NCI-H1092 treated with DMSO at 0.1 percent for 48 hours (cell line): ENCODE results near the gene ZRANB1.

Experiments used
- DNase-seq: peaks from one replicate; lab custom pipeline; 2025; lab: John Stamatoyannopoulos, UW

ZRANB1 gene

DNA sequence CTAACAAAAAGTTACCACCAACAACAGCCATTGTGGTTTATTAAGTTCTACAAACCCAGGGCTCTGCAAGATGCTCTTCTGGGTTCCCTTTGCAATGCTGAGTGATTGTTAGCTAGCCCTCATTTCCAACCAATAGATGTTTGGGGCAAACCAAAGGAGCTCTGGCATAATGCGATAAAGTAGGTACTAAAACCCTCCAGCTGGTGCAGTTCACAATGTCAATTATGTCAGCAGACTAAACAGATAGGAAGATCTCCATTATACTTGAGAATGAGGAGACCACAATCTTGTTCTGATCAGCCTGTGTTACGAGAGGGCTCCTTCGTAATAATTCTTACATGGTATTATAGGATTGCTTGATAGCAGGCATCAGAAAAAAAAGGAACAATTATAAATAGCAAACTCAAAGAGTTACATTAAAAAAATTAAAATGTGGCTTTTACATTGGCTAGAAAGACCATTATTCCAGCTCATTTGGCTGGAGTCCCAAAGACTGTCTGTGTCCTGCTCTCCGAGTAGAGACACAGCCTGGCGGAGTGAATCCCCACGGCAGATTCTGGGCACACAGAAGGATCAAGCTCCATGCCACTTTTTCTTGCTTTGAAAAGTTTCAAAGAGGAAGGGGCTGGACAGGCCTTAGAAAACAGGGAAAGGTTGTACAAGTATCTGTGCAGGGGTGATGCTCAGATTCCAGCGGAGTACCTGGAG is 93.8 kb downstream of the ZRANB1 start:
- DNase-seq: peak; percentile 6

DNA sequence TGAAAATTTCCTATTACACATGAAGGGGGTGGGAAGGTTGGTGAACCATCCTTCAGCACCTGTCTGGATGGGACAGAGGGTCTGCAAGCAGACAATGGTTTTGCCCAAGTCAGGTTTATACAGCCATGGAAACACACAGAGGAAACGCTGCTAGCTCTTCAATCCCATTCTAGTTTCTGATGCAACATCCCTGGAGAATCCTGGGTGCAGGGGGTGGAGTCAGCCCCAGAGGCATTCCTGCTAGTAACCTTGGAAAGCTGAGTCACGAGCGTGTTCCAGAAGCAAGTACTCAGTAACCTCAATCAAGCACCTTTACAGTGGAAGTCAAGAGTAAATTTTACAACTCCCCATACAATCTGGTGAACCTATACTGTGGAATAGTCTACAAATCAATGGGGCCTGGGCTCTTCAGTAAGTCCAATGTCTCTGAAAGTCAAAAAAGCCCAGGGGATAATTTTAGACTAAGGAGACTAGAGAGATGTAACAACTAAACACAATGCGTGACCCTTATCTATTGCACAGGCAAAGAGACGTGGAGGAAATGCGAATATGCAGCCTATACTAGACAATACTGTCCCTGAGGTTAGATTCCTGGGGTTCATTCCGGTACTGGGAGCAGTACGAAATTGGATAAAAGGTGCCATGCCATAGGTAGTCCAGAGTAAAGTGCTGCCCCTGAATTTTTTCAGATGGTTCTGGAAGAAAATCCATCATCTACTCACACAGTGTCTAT is 95.4 kb downstream of the ZRANB1 start:
- no peak for DNase-seq
